Fibroblast of lung (primary cell): ENCODE data around the gene WDR49. TPM values are rescaled to one million over a fixed set of nuclear protein-coding genes. Genes with fewer than 3 reads are reported as not detected.

Experiments used
- DNase-seq, 2 donors: peaks; one replicate each; pipeline versions ENCODE4 v3.0.0 to v3.0.0-alpha.2; 2010; ENCODE audit warnings: low read depth in 2 of 2
- H2AFZ ChIP-seq: 2 replicates; pipeline ENCODE4 v1.5.1; 2012; ENCODE audit warnings: low read length, control low read depth, inconsistent platforms
- H3K27ac ChIP-seq: 2 replicates; pipeline ENCODE4 v1.5.1; 2011; ENCODE audit warnings: low read length, control low read depth; ENCODE audit not compliant: insufficient read depth
- H3K27me3 ChIP-seq: 2 replicates; pipeline ENCODE4 v1.5.1; 2011; ENCODE audit warnings: mild to moderate bottlenecking, low read length; ENCODE audit not compliant: control insufficient read depth, insufficient read depth
- H3K36me3 ChIP-seq: 2 replicates; pipeline ENCODE4 v1.5.1; 2011; ENCODE audit warnings: low read length; ENCODE audit not compliant: control insufficient read depth, insufficient read depth
- H3K4me1 ChIP-seq: 2 replicates; pipeline ENCODE4 v1.5.1; 2011; ENCODE audit warnings: low read length; ENCODE audit not compliant: control insufficient read depth, insufficient read depth; ENCODE audit errors: extremely low read depth
- H3K4me2 ChIP-seq: 2 replicates; pipeline ENCODE4 v1.5.1; 2011; ENCODE audit warnings: low read length, control low read depth; ENCODE audit not compliant: insufficient read depth; ENCODE audit errors: extremely low read depth
- H3K4me3 ChIP-seq, 4 experiments: fragments of 200-600 bp in 1 of 4; sonication (generic) in 1 of 4; replicated peaks in 1 of 4; 2 replicates each; pipeline ENCODE4 v1.5.1; 2011 to 2016; ENCODE audit warnings: low read length in 4 of 4, low read depth in 3 of 4, mild to moderate bottlenecking in 3 of 4, control low read depth in 2 of 4, inconsistent platforms in 1 of 4, mixed read lengths in 1 of 4; ENCODE audit not compliant: insufficient read depth in 1 of 4; ENCODE audit errors: control extremely low read depth in 1 of 4
- H3K79me2 ChIP-seq: 2 replicates; pipeline ENCODE4 v1.5.1; 2012; ENCODE audit warnings: mild to moderate bottlenecking, low read length, inconsistent platforms; ENCODE audit not compliant: control insufficient read depth, insufficient read depth
- H3K9ac ChIP-seq: 2 replicates; pipeline ENCODE4 v1.5.1; 2011; ENCODE audit warnings: mild to moderate bottlenecking, low read length, control low read depth; ENCODE audit not compliant: insufficient read depth
- H3K9me3 ChIP-seq: 2 replicates; pipeline ENCODE4 v1.5.1; 2012; ENCODE audit warnings: low read depth, low read length; ENCODE audit not compliant: control insufficient read depth, insufficient read depth
- H4K20me1 ChIP-seq: 2 replicates; pipeline ENCODE4 v1.5.1; 2011; ENCODE audit warnings: low read length; ENCODE audit not compliant: control insufficient read depth, insufficient read depth; ENCODE audit errors: extremely low read depth
- EZH2 ChIP-seq: IDR thresholded peaks from 2 replicates; pipeline ENCODE4 v1.5.1; 2012; ENCODE audit warnings: low read length, control low read depth, mild to moderate bottlenecking; ENCODE audit errors: missing control alignments
- polyA plus RNA-seq, 2 donors: library from polyadenylated mRNA; depleted of rRNA in 1 of 2; stranded (reverse) in 1 of 2; unstranded in 1 of 2; fragments of >200 nt; gene quantifications; 2 replicates each; pipeline ENCODE4 v1.2.1, GENCODE V29; 2011 to 2012; ENCODE audit warnings: missing spikeins in 1 of 2
- total RNA-seq: library from RNA; depleted of rRNA; stranded (reverse); fragments of >200 nt; gene quantifications from 2 replicates; pipeline ENCODE4 v1.2.1, GENCODE V29; 2014
- TF ChIP-seq, protein P1 (sequence below), 2 donors: IDR thresholded peaks in 1 of 2; conservative IDR thresholded peaks in 1 of 2; 1 replicate in 1 of 2; 2 replicates in 1 of 2; pipeline ENCODE4 v1.5.1; 2011 to 2012; ENCODE audit warnings: low read length in 2 of 2, control low read depth in 1 of 2, inconsistent platforms in 1 of 2, low read depth in 1 of 2, mild to moderate bottlenecking in 1 of 2

WDR49 gene
- total and polyA plus RNA-seq, 2 donors (not counting 1 experiment from before 2014, with no cell fraction given), result under 0.01 TPM; not detected in 1

DNA sequence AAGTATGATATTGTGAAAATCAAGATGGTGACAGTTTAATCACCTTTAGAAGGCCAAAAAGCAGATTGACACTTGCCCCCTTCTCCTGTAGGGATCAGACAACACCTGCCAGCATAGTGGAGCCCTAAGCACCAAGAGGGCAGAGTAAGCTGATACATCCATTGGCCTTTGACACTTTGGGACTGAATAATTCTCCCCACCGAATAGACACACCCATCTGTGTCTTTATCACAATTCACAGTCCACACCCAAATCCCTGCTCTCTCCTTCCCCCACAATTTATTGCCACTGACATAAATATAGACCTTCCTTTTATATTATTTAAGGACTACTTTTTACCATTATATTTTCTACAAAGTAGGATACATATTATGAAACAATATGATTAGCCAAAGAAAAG, 3.1 kb upstream of the WDR49 start:
- Histone ChIP-seq H2AFZ (no peak overlapping the region), H3K9ac (no peak overlapping the region), H3K4me3 (no peak overlapping the region), H3K27ac (no peak overlapping the region), H3K79me2 (no peaks in the 10 kb centered on the region), H3K27me3 (no peaks in the 10 kb centered on the region), H3K4me2 (no peak overlapping the region), H3K4me1 (no peaks in the 10 kb centered on the region), H4K20me1 (no peaks in the 10 kb centered on the region), H3K9me3 (no peaks in the 10 kb centered on the region), H3K36me3 (no peaks in the 10 kb centered on the region)
- TF ChIP-seq, protein P1, sequence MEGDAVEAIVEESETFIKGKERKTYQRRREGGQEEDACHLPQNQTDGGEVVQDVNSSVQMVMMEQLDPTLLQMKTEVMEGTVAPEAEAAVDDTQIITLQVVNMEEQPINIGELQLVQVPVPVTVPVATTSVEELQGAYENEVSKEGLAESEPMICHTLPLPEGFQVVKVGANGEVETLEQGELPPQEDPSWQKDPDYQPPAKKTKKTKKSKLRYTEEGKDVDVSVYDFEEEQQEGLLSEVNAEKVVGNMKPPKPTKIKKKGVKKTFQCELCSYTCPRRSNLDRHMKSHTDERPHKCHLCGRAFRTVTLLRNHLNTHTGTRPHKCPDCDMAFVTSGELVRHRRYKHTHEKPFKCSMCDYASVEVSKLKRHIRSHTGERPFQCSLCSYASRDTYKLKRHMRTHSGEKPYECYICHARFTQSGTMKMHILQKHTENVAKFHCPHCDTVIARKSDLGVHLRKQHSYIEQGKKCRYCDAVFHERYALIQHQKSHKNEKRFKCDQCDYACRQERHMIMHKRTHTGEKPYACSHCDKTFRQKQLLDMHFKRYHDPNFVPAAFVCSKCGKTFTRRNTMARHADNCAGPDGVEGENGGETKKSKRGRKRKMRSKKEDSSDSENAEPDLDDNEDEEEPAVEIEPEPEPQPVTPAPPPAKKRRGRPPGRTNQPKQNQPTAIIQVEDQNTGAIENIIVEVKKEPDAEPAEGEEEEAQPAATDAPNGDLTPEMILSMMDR (conservative IDR thresholded peaks at IDR 0.05 in 1 of 2, IDR thresholded peaks at IDR 0.05 in 1 of 2; ENCODE audit: low read depth in 1 of 2, low read length in 2 of 2), result no peak
- TF ChIP-seq EZH2, result no peak
- no peak for DNase-seq

DNA sequence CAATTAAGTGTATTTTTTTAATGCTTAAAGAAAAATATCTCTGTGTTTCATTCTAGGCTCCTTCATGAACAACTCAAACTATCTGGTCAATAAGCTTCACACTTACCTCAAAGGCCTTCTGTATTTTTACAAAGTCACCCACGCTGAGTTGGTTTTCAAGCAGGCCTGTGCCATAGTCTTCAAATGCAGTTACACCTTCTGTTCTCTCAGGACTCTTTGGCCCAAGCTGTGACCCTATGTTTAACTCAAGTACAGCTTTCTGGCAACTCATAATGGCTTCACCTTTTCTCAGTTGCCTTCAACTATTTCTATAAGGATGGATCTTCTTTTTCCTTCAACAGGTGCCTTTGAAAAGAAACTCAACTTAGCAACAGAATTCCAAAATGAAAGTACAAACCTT, 587 bp downstream of the WDR49 start:
- Histone ChIP-seq H3K27me3 (no peaks in the 10 kb centered on the region), H3K9ac (no peak overlapping the region), H3K4me2 (no peak overlapping the region), H3K79me2 (no peaks in the 10 kb centered on the region), H3K9me3 (no peaks in the 10 kb centered on the region), H3K4me1 (no peaks in the 10 kb centered on the region), H4K20me1 (no peaks in the 10 kb centered on the region), H3K4me3 (no peak overlapping the region), H3K27ac (no peak overlapping the region), H2AFZ (no peak overlapping the region), H3K36me3 (no peaks in the 10 kb centered on the region)
- DNase-seq, result no peak
- TF ChIP-seq EZH2, result no peak

DNA sequence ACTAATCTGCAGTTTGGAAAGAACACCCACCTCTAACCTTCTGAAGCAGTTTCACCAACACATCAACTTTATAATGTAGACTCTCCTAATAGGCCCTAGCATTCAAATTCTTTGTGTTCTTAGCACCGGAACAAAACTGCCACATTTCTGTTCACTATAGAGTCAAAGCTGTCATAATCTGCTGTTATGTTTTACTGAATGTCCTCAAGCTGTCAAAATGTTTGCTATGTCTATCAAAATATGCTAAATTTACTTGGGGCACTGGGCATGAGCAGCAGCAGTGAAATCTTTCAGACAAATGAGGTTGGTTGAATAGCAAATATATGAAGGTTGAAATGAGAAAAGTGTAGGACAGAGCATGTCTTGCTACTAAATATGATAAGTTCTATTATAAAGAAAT, 1.9 kb downstream of the WDR49 start:
- no peaks in the 10 kb centered on the region for H4K20me1 ChIP-seq
- no peak overlapping the region for H3K27ac ChIP-seq
- H3K36me3 ChIP-seq, result no peaks in the 10 kb centered on the region
- no peak for TF ChIP-seq EZH2
- TF ChIP-seq, protein P1 (conservative IDR thresholded peaks at IDR 0.05 in 1 of 2, IDR thresholded peaks at IDR 0.05 in 1 of 2; ENCODE audit: low read depth in 1 of 2, low read length in 2 of 2), result no peak
- no peak overlapping the region for H3K4me2 ChIP-seq
- no peaks in the 10 kb centered on the region for H3K9me3 ChIP-seq
- H3K4me1 ChIP-seq, result no peaks in the 10 kb centered on the region
- H2AFZ ChIP-seq, result no peak overlapping the region
- H3K9ac ChIP-seq, result no peak overlapping the region
- H3K27me3 ChIP-seq, result no peaks in the 10 kb centered on the region
- no peaks in the 10 kb centered on the region for H3K79me2 ChIP-seq
- no peak overlapping the region for H3K4me3 ChIP-seq
- no peak for DNase-seq
